ENCODE measurements around the gene ATRX.

- TF ChIP-seq CTCF (IDR thresholded peaks at IDR 0.05) (no peak), POLR2A (IDR thresholded peaks at IDR 0.05) (no peak)
Observed at GRCh38 chrX:77628294-77629025, 157.6 kb downstream of the ATRX start.
